Measurements from ENCODE around the gene IFRD2. TPM values are rescaled to one million over a fixed set of nuclear protein-coding genes. Genes with fewer than 3 reads are reported as not detected.

IFRD2 gene
- total and polyA plus RNA-seq, 9 of the 15 experiments (the other 6 are each of a cell fraction or from before 2014, with no cell fraction given): 30.5 to 115 (median 52.8) TPM

GRCh38 chr3:50297384-50297775, 5.2 kb upstream of the IFRD2 start:
- Histone ChIP-seq H3K4me2 (ENCODE audit: insufficient read depth, low read length) (peak overlapping the region; percentile 86; the same call in 1 of the 2 replicates), H4K20me1 (replicated peaks; ENCODE audit: control insufficient read depth, insufficient read depth, low read length) (no peaks in the 10 kb centered on the region), H3K4me1 (replicated peaks in 1 of 2; ENCODE audit: control insufficient read depth in 2 of 2, insufficient read depth in 2 of 2, low read length in 2 of 2) (peaks cover 27 to 70% of the 10 kb centered on the region in 2 experiments; a peak in 4 of 5 replicates), H3K9ac (ENCODE audit: insufficient read depth in 1 of 2, low read depth in 2 of 2, low read length in 2 of 2) (peak overlapping the region in 1 of 2 experiments; percentile 97; a peak in 2 of 4 replicates), H3K27me3 (ENCODE audit: control insufficient read depth in 2 of 2, insufficient read depth in 2 of 2, low read length in 2 of 2) (no peaks in the 10 kb centered on the region), H3K27ac (ENCODE audit: extremely low read depth, low read depth, low read length) (no peak overlapping the region), H3K79me2 (ENCODE audit: control insufficient read depth, insufficient read depth, low read length) (peaks cover 41% of the 10 kb centered on the region), H2AFZ (ENCODE audit: low read depth, low read length) (no peak overlapping the region), H3K36me3 (ENCODE audit: control insufficient read depth, insufficient read depth, low read length) (peaks cover 19% of the 10 kb centered on the region; the same call in 2 of the 3 replicates), H3K9me3 (replicated peaks; ENCODE audit: control insufficient read depth, insufficient read depth, low read depth, low read length) (no peaks in the 10 kb centered on the region), H3K4me3 (no peak overlapping the region), H3K9me1 (ENCODE audit: control insufficient read depth, insufficient read depth, low read length) (no peaks in the 10 kb centered on the region)
- BruUV-seq (replicated peaks): no TSS peak
- TF ChIP-seq JUN (IDR thresholded peaks at IDR 0.05; ENCODE audit: borderline replicate concordance, low read depth, low read length) (no peak), JUN (CRISPR knock-in tag; IDR thresholded peaks at IDR 0.05; ENCODE audit: borderline replicate concordance) (no peak), ZNF431 (CRISPR knock-in tag; IDR thresholded peaks at IDR 0.05) (no peak), SIX5 (IDR thresholded peaks at IDR 0.05; ENCODE audit: borderline replicate concordance in 1 of 2, insufficient read depth in 1 of 2, low read depth in 1 of 2, low read length in 2 of 2) (no peak), MGA (IDR thresholded peaks at IDR 0.05) (no peak), BCL6 (CRISPR knock-in tag; IDR thresholded peaks at IDR 0.05) (no peak), LEF1 (IDR thresholded peaks at IDR 0.05) (no peak)
- intact Hi-C loops (cut with micrococcal nuclease): no loop called here
- ATAC-seq (no peak), DNase-seq (ENCODE audit: extremely low read depth in 1 of 4, low spot score in 3 of 4) (no peak), FAIRE-seq (no peak)
- ChIA-PET POLR2A (interaction anchor here (0.6 kb wide), 1 partner anchor 1220 kb away, joined by 3 read pairs; no protein-coding TSS in a partner anchor), CTCF (ENCODE audit: low intra/inter-chr PET ratio) (no interaction called here)
- in situ Hi-C loops (cut with MboI): no loop called here
- WGBS (ENCODE audit: insufficient coverage, low coverage, missing lambda C conversion rate): 100% methylated on average over 2 of the region's 2 CpGs
